H1 (cell line): ENCODE data around the gene RPAP3. TPM values are rescaled to one million over a fixed set of nuclear protein-coding genes. Genes with fewer than 3 reads are reported as not detected.

ENCODE experiments used
- CTCF ChIA-PET: fragments of 300-600 bp; sonication (Branson Sonifier 250); formaldehyde crosslinking; loops from one replicate; lab custom pipeline; 2021; ENCODE audit not compliant: partially characterized antibody; lab: Charles Lee
- POLR2A ChIA-PET: fragments of 300-600 bp; sonication (Branson Sonifier 250); formaldehyde crosslinking; loops from one replicate; lab custom pipeline; 2021; ENCODE audit warnings: inconsistent platforms; ENCODE audit not compliant: partially characterized antibody; lab: Charles Lee
- DNase-seq, 2 experiments: peaks; one replicate each; pipeline versions ENCODE4 v3.0.0 to v3.0.0-alpha.2; 2010 to 2022; ENCODE audit warnings: low spot score in 2 of 2, low read depth in 1 of 2, mixed read lengths in 1 of 2
- FAIRE-seq: peaks from 2 replicates; lab custom pipeline; 2011; peaks lifted over from hg19 to GRCh38; lab: Jason Lieb, UNC
- H2AFZ ChIP-seq: 2 replicates; pipeline ENCODE4 v1.8.1; 2012; ENCODE audit warnings: low read length, inconsistent platforms
- H2AK5ac ChIP-seq: 2 replicates; pipeline ENCODE4 v1.6.1; 2013; ENCODE audit warnings: low read depth, low read length
- H2BK120ac ChIP-seq: replicated peaks from 2 replicates; pipeline ENCODE3; 2013; ENCODE audit warnings: low read depth, low read length, inconsistent platforms
- H2BK12ac ChIP-seq: 2 replicates; pipeline ENCODE4 v1.6.1; 2013; ENCODE audit warnings: low read depth, low read length
- H2BK15ac ChIP-seq: 2 replicates; pipeline ENCODE4 v1.6.1; 2013; ENCODE audit warnings: low read length
- H2BK20ac ChIP-seq: 2 replicates; pipeline ENCODE4 v1.6.1; 2013; ENCODE audit warnings: low read length
- H2BK5ac ChIP-seq: 2 replicates; pipeline ENCODE4 v1.6.1; 2013; ENCODE audit warnings: low read depth, low read length
- H3K14ac ChIP-seq: 2 replicates; pipeline ENCODE4 v1.6.1; 2013; ENCODE audit warnings: inconsistent platforms; ENCODE audit not compliant: insufficient read length
- H3K18ac ChIP-seq: 2 replicates; pipeline ENCODE4 v1.6.1; 2013; ENCODE audit warnings: low read length; ENCODE audit errors: extremely low read depth
- H3K23ac ChIP-seq: 2 replicates; pipeline ENCODE4 v1.6.1; 2013; ENCODE audit warnings: inconsistent platforms; ENCODE audit not compliant: insufficient read length
- H3K23me2 ChIP-seq: 2 replicates; pipeline ENCODE4 v1.6.1; 2013; ENCODE audit warnings: low read depth, low read length
- H3K27ac ChIP-seq: 2 replicates; pipeline ENCODE4 v1.6.1; 2011; ENCODE audit warnings: low read depth, low read length, inconsistent platforms
- H3K27me3 ChIP-seq, 4 experiments: replicated peaks in 1 of 4; 1 replicate in 1 of 4; 2 replicates in 3 of 4; pipeline versions ENCODE4 v1.6.1 to v1.8.1; 2011 to 2013; ENCODE audit warnings: low read length in 3 of 4, mild to moderate bottlenecking in 3 of 4, inconsistent platforms in 2 of 4, mixed read lengths in 2 of 4, moderate library complexity in 1 of 4; ENCODE audit not compliant: control insufficient read depth in 3 of 4, insufficient read depth in 3 of 4; ENCODE audit errors: extremely low read depth in 1 of 4
- H3K36me3 ChIP-seq, 4 experiments: 2 replicates each; pipeline versions ENCODE4 v1.6.1 to v1.8.1; 2011 to 2013; ENCODE audit warnings: mild to moderate bottlenecking in 4 of 4, low read length in 3 of 4, moderate library complexity in 2 of 4, control low read depth in 1 of 4, inconsistent platforms in 1 of 4; ENCODE audit not compliant: insufficient read depth in 4 of 4, control insufficient read depth in 2 of 4
- H3K4ac ChIP-seq: replicated peaks from 2 replicates; pipeline ENCODE3; 2013; ENCODE audit warnings: low read length, low read depth, mixed read lengths, inconsistent platforms; ENCODE audit not compliant: insufficient read length
- H3K4me1 ChIP-seq, 4 experiments: replicated peaks in 1 of 4; 1 replicate in 1 of 4; 2 replicates in 3 of 4; pipeline versions ENCODE4 v1.6.1 to v1.8.1; 2011 to 2013; ENCODE audit warnings: low read length in 3 of 4, inconsistent platforms in 2 of 4, mixed read lengths in 1 of 4; ENCODE audit not compliant: insufficient read depth in 4 of 4, control insufficient read depth in 3 of 4
- H3K4me2 ChIP-seq, 2 experiments: 2 replicates each; pipeline versions ENCODE4 v1.6.1 to v1.8.1; 2011 to 2013; ENCODE audit warnings: low read depth in 2 of 2, low read length in 2 of 2, control low read depth in 1 of 2, inconsistent platforms in 1 of 2, mild to moderate bottlenecking in 1 of 2; ENCODE audit not compliant: insufficient read depth in 1 of 2
- H3K4me3 ChIP-seq, 4 experiments: fragments of 200-600, 300-600 bp in 1 of 4; sonication (generic), shearing (Covaris generic), sonication (Bioruptor Twin) in 1 of 4; 2 replicates each; pipeline versions ENCODE4 v1.5.1 to v1.8.1; 2011 to 2016; ENCODE audit warnings: low read length in 4 of 4, low read depth in 3 of 4, control low read depth in 2 of 4, inconsistent platforms in 2 of 4, mild to moderate bottlenecking in 2 of 4, mixed read lengths in 1 of 4, moderate library complexity in 1 of 4; ENCODE audit not compliant: insufficient read depth in 2 of 4; ENCODE audit errors: extremely low read depth in 1 of 4
- H3K56ac ChIP-seq: replicated peaks from 2 replicates; pipeline ENCODE3; 2013; ENCODE audit warnings: low read depth, mild to moderate bottlenecking, mixed read lengths, low read length, inconsistent platforms; ENCODE audit not compliant: insufficient read length
- H3K79me1 ChIP-seq: 2 replicates; pipeline ENCODE4 v1.6.1; 2013; ENCODE audit warnings: low read depth, low read length, control low read depth
- H3K79me2 ChIP-seq, 2 experiments: 2 replicates each; pipeline versions ENCODE4 v1.6.1 to v1.8.1; 2012 to 2013; ENCODE audit warnings: low read length in 2 of 2, mild to moderate bottlenecking in 2 of 2, inconsistent platforms in 1 of 2; ENCODE audit not compliant: insufficient read depth in 2 of 2, control insufficient read depth in 1 of 2
- H3K9ac ChIP-seq, 4 experiments: replicated peaks in 1 of 4; 1 replicate in 1 of 4; 2 replicates in 3 of 4; pipeline versions ENCODE4 v1.6.1 to v1.8.1; 2011 to 2013; ENCODE audit warnings: low read depth in 3 of 4, low read length in 3 of 4, control low read depth in 2 of 4, mild to moderate bottlenecking in 2 of 4, moderate library complexity in 2 of 4, inconsistent platforms in 1 of 4; ENCODE audit errors: extremely low read depth in 1 of 4
- H3K9me3 ChIP-seq, 2 experiments: 2 replicates each; pipeline versions ENCODE4 v1.6.1 to v1.8.1; 2012 to 2013; ENCODE audit warnings: mild to moderate bottlenecking in 2 of 2, moderate library complexity in 2 of 2, control low read depth in 1 of 2, inconsistent platforms in 1 of 2, low read depth in 1 of 2, low read length in 1 of 2, mixed read lengths in 1 of 2; ENCODE audit not compliant: insufficient read depth in 2 of 2
- H4K20me1 ChIP-seq, 2 experiments: replicated peaks in 1 of 2; 2 replicates each; pipeline versions ENCODE3 to v1.8.1; 2011 to 2013; ENCODE audit warnings: inconsistent platforms in 2 of 2, low read length in 2 of 2, mild to moderate bottlenecking in 1 of 2; ENCODE audit not compliant: insufficient read depth in 2 of 2, control insufficient read depth in 1 of 2
- H4K5ac ChIP-seq: 2 replicates; pipeline ENCODE4 v1.6.1; 2013; ENCODE audit warnings: low read length, low read depth, mixed read lengths, inconsistent platforms; ENCODE audit not compliant: insufficient read length
- H4K8ac ChIP-seq: 2 replicates; pipeline ENCODE4 v1.8.0; 2013; ENCODE audit warnings: mild to moderate bottlenecking, moderate library complexity, low read length, inconsistent platforms; ENCODE audit not compliant: insufficient read depth; ENCODE audit errors: extremely low read depth
- H4K91ac ChIP-seq: replicated peaks from 2 replicates; pipeline ENCODE3; 2013; ENCODE audit warnings: low read length, mixed read lengths, inconsistent platforms; ENCODE audit not compliant: insufficient read length
- CHD1 ChIP-seq: IDR thresholded peaks from 2 replicates; pipeline ENCODE4 v1.6.1; 2012; ENCODE audit warnings: low read depth, low read length, improper control_type of control experiment
- HDAC6 ChIP-seq: IDR thresholded peaks from one replicate; pipeline ENCODE4 v1.7.1; 2012; ENCODE audit warnings: low read depth, mild to moderate bottlenecking, inconsistent platforms, low read length, moderate library complexity
- JUN ChIP-seq: IDR thresholded peaks from 2 replicates; pipeline ENCODE4 v1.6.1; 2011; ENCODE audit warnings: low read depth, mild to moderate bottlenecking, improper control_type of control experiment, low read length
- KDM4A ChIP-seq: IDR thresholded peaks from one replicate; pipeline ENCODE4 v1.7.1; 2012; ENCODE audit warnings: low read depth, mild to moderate bottlenecking, moderate library complexity, low read length, inconsistent platforms; ENCODE audit not compliant: severe bottlenecking
- SIX5 ChIP-seq: IDR thresholded peaks from 2 replicates; pipeline ENCODE4 v1.6.1; 2011; ENCODE audit warnings: mild to moderate bottlenecking, low read depth, low read length
- polyA plus RNA-seq, 7 experiments: library from polyadenylated mRNA; depleted of rRNA in 3 of 7; stranded (reverse) in 5 of 7; unstranded in 2 of 7; fragments of >200 nt in 5 of 7; fragments of 200-250 nt in 2 of 7; gene quantifications; 1 replicate in 5 of 7; 2 replicates in 1 of 7; 4 replicates in 1 of 7; pipeline versions ENCODE4 v1.2.1 to v1.2.3, GENCODE V29; 2011 to 2013; ENCODE audit warnings: missing spikeins in 2 of 7, mixed read lengths in 2 of 7
- total RNA-seq: library from RNA; stranded (reverse); fragmentation: NEBNext Ultra II Directional; extraction: Animal tissue kit (Norgen Biotek cat#: 25700); gene quantifications from 2 replicates; pipeline ENCODE4 v1.2.1, GENCODE V29; 2021

Gene RPAP3
- total and polyA plus RNA-seq, 2 of the 8 experiments (the other 6 are each of a cell fraction or from before 2014, with no cell fraction given) = 6.4 to 60.5 TPM

GRCh38 chr12:47710278-47710677 is 4.4 kb upstream of the RPAP3 start:
- ChIA-PET POLR2A (interaction anchor here (0.6 to 1.3 kb wide), 2 partner anchors 69 to 1168 kb away, joined by 3 to 4 read pairs; no protein-coding TSS in a partner anchor), CTCF (interaction anchor here (1.0 to 64.6 kb wide), 7 partner anchors 24 to 128 kb away, joined by 3 to 2442 read pairs (median 6); partner anchors contain the start of genes ENDOU, RAPGEF3 and SLC48A1)
- H3K79me1 ChIP-seq = no peaks in the 10 kb centered on the region
- FAIRE-seq = no peak
- H2BK5ac ChIP-seq = no peak overlapping the region
- H2BK20ac ChIP-seq = no peak overlapping the region
- H2BK15ac ChIP-seq = no peak overlapping the region
- no peaks in the 10 kb centered on the region for H3K36me3 ChIP-seq
- no peak overlapping the region for H4K8ac ChIP-seq
- H3K27me3 ChIP-seq = no peaks in the 10 kb centered on the region; a peak in 1 of 7 replicates
- no peak for DNase-seq
- no peak overlapping the region for H3K18ac ChIP-seq
- no peak overlapping the region for H3K9ac ChIP-seq
- no peak overlapping the region for H2BK120ac ChIP-seq
- no peak overlapping the region for H3K4me3 ChIP-seq
- H3K4me2 ChIP-seq = no peak overlapping the region
- H4K20me1 ChIP-seq = no peaks in the 10 kb centered on the region
- H2BK12ac ChIP-seq = no peak overlapping the region
- H3K56ac ChIP-seq = no peak overlapping the region
- H3K4me1 ChIP-seq = peaks cover 0 to 3% (median 0%) of the 10 kb centered on the region in 4 experiments; a peak in 1 of 7 replicates
- no peaks in the 10 kb centered on the region for H3K9me3 ChIP-seq
- H3K27ac ChIP-seq = no peak overlapping the region
- H3K23me2 ChIP-seq = no peaks in the 10 kb centered on the region
- TF ChIP-seq HDAC6 = no peak
- no peak for TF ChIP-seq JUN
- TF ChIP-seq CHD1 = no peak
- no peak for TF ChIP-seq SIX5
- no peak for TF ChIP-seq KDM4A
- TF ChIP-seq, all 59 proteins: peak for 0
- Histone ChIP-seq H3K14ac (no peak overlapping the region), H3K23ac (no peak overlapping the region), H4K5ac (no peak overlapping the region), H4K91ac (no peak overlapping the region), H3K4ac (no peak overlapping the region), H2AK5ac (no peak overlapping the region), H3K79me2 (peaks cover 0 to 1% of the 10 kb centered on the region in 2 experiments; a peak in 2 of 4 replicates), H2AFZ (no peak overlapping the region)
